ENCODE measurements around the gene PIK3IP1. TPM values are rescaled to one million over a fixed set of nuclear protein-coding genes. Genes with fewer than 3 reads are reported as not detected.

The PIK3IP1 gene
- total and polyA plus RNA-seq, 10 of the 15 experiments (the other 5 are each of a cell fraction or from before 2014, with no cell fraction given) = 0.77 to 6.5 (median 3.0) TPM

- Histone ChIP-seq H3K79me2 (ENCODE audit: control insufficient read depth, insufficient read depth, low read length) (no peaks in the 10 kb centered on the region), H3K36me3 (ENCODE audit: control insufficient read depth in 2 of 2, insufficient read depth in 2 of 2, low read length in 1 of 2) (peaks cover 26 to 32% of the 10 kb centered on the region in 2 experiments), H3K4me2 (ENCODE audit: control insufficient read depth, insufficient read depth) (no peak overlapping the region), H4K20me1 (ENCODE audit: control insufficient read depth, insufficient read depth) (no peaks in the 10 kb centered on the region), H3K4me3 (no peak overlapping the region), H3K4me1 (ENCODE audit: control insufficient read depth, insufficient read depth, low read length) (no peaks in the 10 kb centered on the region), H2AFZ (ENCODE audit: control insufficient read depth, low read depth, low read length) (no peak overlapping the region), H3K9ac (ENCODE audit: control insufficient read depth, insufficient read depth, low read length) (no peak overlapping the region), H3K27me3 (replicated peaks in 1 of 2; ENCODE audit: control insufficient read depth in 2 of 2, insufficient read depth in 2 of 2, low read length in 1 of 2) (no peaks in the 10 kb centered on the region), H3K9me3 (replicated peaks; ENCODE audit: control insufficient read depth, insufficient read depth, low read length) (no peaks in the 10 kb centered on the region), H3K27ac (ENCODE audit: control insufficient read depth, insufficient read depth) (no peak overlapping the region)
- FAIRE-seq = no peak
- ChIA-PET RAD21 (ENCODE audit: unreplicated experiment) (no interaction called here), POLR2A (no interaction called here), CTCF (no interaction called here), SMC1A (ENCODE audit: uncharacterized antibody, unreplicated experiment) (no interaction called here)
- ATAC-seq = no peak
- 97% methylated on average over 3 of the region's 3 CpGs for WGBS (ENCODE audit: insufficient coverage, insufficient replicate concordance, low lambda C conversion rate, missing lambda C conversion rate)
- in situ Hi-C loops (cut with MboI) = no loop called here
- TSS peak; percentile 50 for BruUV-seq (replicated peaks)
- TF ChIP-seq PAX5 (IDR thresholded peaks at IDR 0.05; ENCODE audit: borderline replicate concordance, low read depth, low read length) (no peak), NBN (IDR thresholded peaks at IDR 0.05) (no peak), RELA (IDR thresholded peaks at IDR 0.05; ENCODE audit: borderline replicate concordance, partially characterized antibody) (no peak), CREM (IDR thresholded peaks at IDR 0.05; ENCODE audit: low read depth) (no peak), BHLHE40 (IDR thresholded peaks at IDR 0.05; ENCODE audit: borderline replicate concordance in 1 of 2, low read depth in 2 of 2, low read length in 1 of 2) (no peak), SREBF1 (IDR thresholded peaks at IDR 0.05; ENCODE audit: low read length) (no peak), ZSCAN29 (IDR thresholded peaks at IDR 0.05) (no peak), RAD51 (IDR thresholded peaks at IDR 0.05) (no peak), ZNF592 (IDR thresholded peaks at IDR 0.05) (no peak), TBL1XR1 (IDR thresholded peaks at IDR 0.05; ENCODE audit: low read depth, low read length) (no peak)
- no peak for DNase-seq (ENCODE audit: low read depth, low spot score)
- intact Hi-C loops (cut with micrococcal nuclease; ENCODE audit: unreplicated experiment) = no loop called here
These were observed 31.8 kb downstream of the PIK3IP1 start for GRCh38 chr22:31260474-31260856.

Measured in GM12878 (cell line).